Loucy (cell line): ENCODE data around the gene NHLH1.

Source experiments
- CTCF ChIP-seq: fragments of 200-600 bp; sonication (generic); conservative IDR thresholded peaks from 2 replicates; pipeline ENCODE4 v1.5.1; 2014; ENCODE audit warnings: mild to moderate bottlenecking, antibody characterized with exemption, low read length
- EZH2phosphoT487 ChIP-seq: fragments of 200-600 bp; IDR thresholded peaks from 2 replicates; pipeline ENCODE4 v1.6.1; 2018; ENCODE audit warnings: antibody characterized with exemption, mild to moderate bottlenecking, moderate library complexity, borderline replicate concordance

DNA sequence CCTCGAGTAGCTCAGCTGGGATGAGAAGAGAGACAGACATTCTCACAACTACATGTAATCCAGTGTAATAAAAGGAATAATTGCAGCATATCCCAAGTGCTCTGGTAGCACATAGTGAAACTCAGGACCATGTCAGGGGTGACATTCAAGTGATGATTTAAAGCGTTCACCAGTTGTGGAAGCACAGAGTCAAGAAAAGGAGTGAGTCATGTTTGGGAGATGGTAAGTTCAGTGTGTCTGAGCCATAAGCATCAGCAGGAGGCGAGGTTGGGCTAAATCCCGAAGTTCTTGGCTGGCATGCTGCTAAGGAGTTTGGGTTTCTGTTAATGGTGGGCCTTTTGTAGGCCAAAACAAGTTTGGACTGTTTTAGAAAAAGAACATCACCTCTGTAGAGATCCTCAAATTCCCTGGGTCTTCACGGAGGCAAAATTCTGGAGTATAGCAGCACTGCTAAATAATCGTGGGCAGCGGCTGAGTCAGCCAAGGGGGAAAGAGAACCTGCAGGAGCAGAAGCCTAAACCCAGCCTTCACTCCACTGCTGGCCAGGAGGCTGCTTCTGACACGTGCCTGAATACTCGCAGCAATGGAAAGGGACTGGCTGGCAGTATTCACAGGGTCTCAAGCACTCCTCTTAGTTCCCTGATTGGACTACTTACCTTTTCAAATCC, 7.2 kb upstream of the NHLH1 start:
- TF ChIP-seq CTCF (no peak), EZH2phosphoT487 (no peak)
